GM23248 (cell line): ENCODE data around the gene PKD1L1.

Experiments used
- EZH2 ChIP-seq: fragments of 200-600 bp; sonication (generic); IDR thresholded peaks from 2 replicates; pipeline ENCODE4 v1.6.1; 2018; ENCODE audit warnings: antibody characterized with exemption, mild to moderate bottlenecking; ENCODE audit not compliant: insufficient read depth, poor library complexity, severe bottlenecking
- EZH2phosphoT487 ChIP-seq: fragments of 200-600 bp; sonication (generic); IDR thresholded peaks from 2 replicates; pipeline ENCODE4 v1.6.1; 2018; ENCODE audit warnings: antibody characterized with exemption, moderate library complexity, mild to moderate bottlenecking, low read depth; ENCODE audit not compliant: insufficient read depth

- TF ChIP-seq EZH2 = no peak
- TF ChIP-seq EZH2phosphoT487 = no peak
These were observed 171.9 kb downstream of the PKD1L1 start for GRCh38 chr7:47776335-47776734.
